Measurements from ENCODE around the gene FBRSL1. TPM values are rescaled to one million over a fixed set of nuclear protein-coding genes. Genes with fewer than 3 reads are reported as not detected.

Gene FBRSL1
- total RNA-seq, result 3.1 and 7.1 TPM in 2 replicates

DNA sequence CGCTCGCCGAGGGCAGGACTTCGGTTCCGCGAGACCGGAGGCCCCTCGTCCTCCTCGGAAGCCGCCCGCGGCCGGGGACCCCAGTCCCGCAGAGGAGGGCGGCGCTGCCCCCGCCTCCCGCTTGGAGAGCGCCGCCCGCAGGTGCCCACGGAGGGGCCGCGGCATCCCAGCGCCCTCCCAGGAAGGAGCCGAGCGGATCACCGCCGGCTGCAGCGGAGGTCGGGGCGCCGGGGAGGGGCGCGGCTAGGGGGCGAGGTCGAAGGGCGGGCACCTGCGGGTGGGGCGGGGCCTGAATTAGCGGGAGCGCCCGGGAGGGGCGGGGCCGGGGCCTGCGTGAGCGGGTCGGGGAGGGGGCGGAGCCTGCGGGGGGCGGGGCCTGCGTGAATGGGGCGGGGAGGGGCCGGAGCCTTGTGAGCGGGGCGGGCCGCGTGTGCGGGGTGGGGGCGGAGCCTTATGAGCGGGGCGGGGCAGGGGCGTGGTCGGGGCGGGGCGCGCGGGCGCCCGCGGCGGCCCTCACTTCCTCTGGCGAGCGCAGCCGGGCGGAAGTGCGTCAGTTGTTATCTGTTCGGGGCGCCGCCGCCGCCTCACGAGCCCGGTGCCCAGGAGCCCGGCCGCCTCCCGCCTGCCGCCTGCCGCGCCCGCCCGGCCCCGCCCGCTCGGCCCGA is at the start of gene FBRSL1:
TSS of gene FBRSL1 (plus strand) at position 550 of the 665 bp plus-strand sequence.

Other genes with a start within 250 kb of the FBRSL1 start
- 0.07 and 0.86 TPM in 2 replicates for gene GALNT9, start 160.6 kb upstream of the FBRSL1 start, total RNA-seq
- gene LRCOL1, start 120.4 kb downstream of the FBRSL1 start, total RNA-seq, result not detected in 2 replicates
- gene P2RX2, start 128.6 kb downstream of the FBRSL1 start, total RNA-seq, result not detected in 2 replicates
- gene POLE, start 197.2 kb downstream of the FBRSL1 start, total RNA-seq, result 15.7 and 18.5 TPM in 2 replicates
- 8.1 and 8.9 TPM in 2 replicates for gene PXMP2, start 197.4 kb downstream of the FBRSL1 start, total RNA-seq
- 24.4 and 38.9 TPM in 2 replicates for gene PGAM5, start 220.7 kb downstream of the FBRSL1 start, total RNA-seq